ENCODE results near the gene SP2. TPM values are rescaled to one million over a fixed set of nuclear protein-coding genes. Genes with fewer than 3 reads are reported as not detected.

The SP2 gene
- total and polyA plus RNA-seq, 5 experiments from 2014 or later: 4.5 to 31.7 (median 13.0) TPM

DNA sequence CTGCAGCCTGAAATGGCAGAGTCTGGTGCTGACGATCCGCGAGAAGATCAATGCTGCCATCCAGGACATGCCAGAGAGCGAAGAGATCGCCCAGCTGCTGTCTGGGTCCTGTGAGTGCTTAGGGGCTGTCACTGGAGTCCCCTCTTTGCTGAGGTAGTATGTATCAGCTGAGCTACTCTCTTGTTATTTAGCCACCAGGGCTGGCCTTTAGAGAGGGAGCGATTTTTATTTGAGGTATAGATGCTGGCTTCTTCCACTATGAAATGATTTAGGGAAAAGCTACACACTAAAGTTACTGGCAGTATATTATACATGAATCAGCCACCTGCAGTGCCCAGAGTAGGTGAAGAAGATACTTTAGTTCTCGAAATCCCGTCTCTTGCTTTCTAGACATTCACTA lies 77.5 kb downstream of the SP2 start:
- Mint-ChIP-seq H3K27me3 (peaks cover 0 to 1% (median 0%) of the 10 kb centered on the region in 5 donors), H3K9me3 (no peaks in the 10 kb centered on the region), H3K27ac (peak overlapping the region in 2 of 10 donors; percentile 17 to 34), H3K4me1 (peaks cover 20 to 32% (median 29%) of the 10 kb centered on the region in 4 donors), H3K36me3 (peaks cover 0 to 48% (median 4%) of the 10 kb centered on the region in 3 donors), H3K4me3 (peak overlapping the region in 5 of 10 donors; percentile 11 to 59 (median 28))
- POLR2A ChIA-PET: interaction anchor here (1.1 to 4.2 kb wide), 2 partner anchors 78 to 142 kb away, joined by 3 to 56 read pairs; partner anchors contain the start of genes LRRC46, MRPL10 and SP2
- ATAC-seq (no peak), DNase-seq (no peak)

GRCh38 chr17:47975189-47975822 lies 79.3 kb downstream of the SP2 start:
- no peak for ATAC-seq
- H3K4me1 Mint-ChIP-seq: peaks cover 14 to 29% (median 22%) of the 10 kb centered on the region in 4 donors
- H3K4me3 Mint-ChIP-seq: no peak overlapping the region
- POLR2A ChIA-PET: no interaction called here
- H3K36me3 Mint-ChIP-seq: peaks cover 0 to 64% (median 7%) of the 10 kb centered on the region in 3 donors
- no peaks in the 10 kb centered on the region for H3K9me3 Mint-ChIP-seq
- peak overlapping the region in 1 of 10 donors; percentile 33 for H3K27ac Mint-ChIP-seq
- H3K27me3 Mint-ChIP-seq: peaks cover 0 to 1% (median 0%) of the 10 kb centered on the region in 5 donors
- no peak for DNase-seq

- Mint-ChIP-seq H3K4me3 (no peak overlapping the region), H3K4me1 (peaks cover 10 to 25% (median 18%) of the 10 kb centered on the region in 4 donors), H3K27me3 (no peaks in the 10 kb centered on the region), H3K27ac (no peak overlapping the region), H3K9me3 (no peaks in the 10 kb centered on the region), H3K36me3 (peaks cover 0 to 68% (median 7%) of the 10 kb centered on the region in 3 donors)
- POLR2A ChIA-PET: interaction anchor here (1.0 kb wide), 1 partner anchor 35 kb away, joined by 3 read pairs; the partner anchor contains the start of gene PNPO
- no peak for ATAC-seq
- DNase-seq: no peak
These were observed 79.8 kb downstream of the SP2 start for GRCh38 chr17:47975823-47976205.

- no peaks in the 10 kb centered on the region for H3K9me3 Mint-ChIP-seq
- no peak overlapping the region for H3K4me3 Mint-ChIP-seq
- H3K27me3 Mint-ChIP-seq: no peaks in the 10 kb centered on the region
- ATAC-seq: peak; percentile 57 to 84
- H3K4me1 Mint-ChIP-seq: peaks cover 6 to 14% (median 10%) of the 10 kb centered on the region in 4 donors
- peaks cover 0 to 82% (median 7%) of the 10 kb centered on the region in 3 donors for H3K36me3 Mint-ChIP-seq
- no peak overlapping the region for H3K27ac Mint-ChIP-seq
- POLR2A ChIA-PET: no interaction called here
- DNase-seq: peak; percentile 11 to 67 (median 25)
These were observed 82.3 kb downstream of the SP2 start for GRCh38 chr17:47978324-47978723.

Other genes starting within 250 kb of the SP2 start
- gene KPNB1, start 246.3 kb upstream of the SP2 start, total RNA-seq: 100 to 1,000 TPM; 217 to 252 TPM
- 10 to 100 TPM; 22.8 to 32.2 (median 25.7) TPM for gene KPNB1, start 246.3 kb upstream of the SP2 start, polyA plus RNA-seq
- gene TBKBP1, start 202.1 kb upstream of the SP2 start, total RNA-seq: 1 to 10 TPM; 1.4 to 3.1 TPM
- gene TBKBP1, start 202.1 kb upstream of the SP2 start, polyA plus RNA-seq: under 1 TPM in 2 of 3 donors, not detected in 1; 0.07 to 0.59 TPM
- 1 to 10 TPM; 1.6 to 2.1 TPM for gene TBX21, start 163.0 kb upstream of the SP2 start, total RNA-seq
- gene TBX21, start 163.0 kb upstream of the SP2 start, polyA plus RNA-seq: 10 to 100 TPM in 1 of 3 donors, 1 to 10 TPM in 1, under 1 TPM in 1; 0.42 to 27.4 (median 1.3) TPM
- gene OSBPL7, start 74.4 kb upstream of the SP2 start, total RNA-seq: 10 to 100 TPM; 38.8 to 48.1 TPM
- 1 to 10 TPM; 3.6 to 6.8 (median 4.4) TPM for gene OSBPL7, start 74.4 kb upstream of the SP2 start, polyA plus RNA-seq
- 10 to 100 TPM; 38.2 to 41.8 TPM for gene MRPL10, start 64.7 kb upstream of the SP2 start, total RNA-seq
- gene MRPL10, start 64.7 kb upstream of the SP2 start, polyA plus RNA-seq: 10 to 100 TPM; 38.3 to 68.5 (median 38.3) TPM
- under 1 TPM; 0.29 to 0.85 TPM for gene LRRC46, start 64.6 kb upstream of the SP2 start, total RNA-seq
- gene LRRC46, start 64.6 kb upstream of the SP2 start, polyA plus RNA-seq: under 1 TPM; 0.43 to 0.56 (median 0.48) TPM
- 10 to 100 TPM; 41.4 to 46.0 TPM for gene SCRN2, start 55.0 kb upstream of the SP2 start, total RNA-seq
- gene SCRN2, start 55.0 kb upstream of the SP2 start, polyA plus RNA-seq: 10 to 100 TPM; 19.3 to 37.9 (median 21.6) TPM
- gene SP6, start 45.1 kb upstream of the SP2 start, total RNA-seq: under 1 TPM; 0.16 to 0.33 TPM
- gene SP6, start 45.1 kb upstream of the SP2 start, polyA plus RNA-seq: under 1 TPM in 1 of 3 donors, not detected in 2; 0.13 TPM
- gene PNPO, start 45.3 kb downstream of the SP2 start, total RNA-seq: 10 to 100 TPM; 17.2 to 20.8 TPM
- 10 to 100 TPM; 26.0 to 31.8 (median 29.9) TPM for gene PNPO, start 45.3 kb downstream of the SP2 start, polyA plus RNA-seq
- gene PRR15L, start 61.6 kb downstream of the SP2 start, total RNA-seq: not detected
- under 1 TPM; 0.14 to 0.36 (median 0.16) TPM for gene PRR15L, start 61.6 kb downstream of the SP2 start, polyA plus RNA-seq
- 100 to 1,000 TPM; 352 to 356 TPM for gene CDK5RAP3, start 74.9 kb downstream of the SP2 start, total RNA-seq
- 10 to 100 TPM; 63.6 to 73.0 (median 70.2) TPM for gene CDK5RAP3, start 74.9 kb downstream of the SP2 start, polyA plus RNA-seq
- gene COPZ2, start 141.6 kb downstream of the SP2 start, total RNA-seq: 1 to 10 TPM; 1.2 to 2.4 TPM
- 1 to 10 TPM in 2 of 3 donors, under 1 TPM in 1; 0.84 to 7.1 (median 1.6) TPM for gene COPZ2, start 141.6 kb downstream of the SP2 start, polyA plus RNA-seq
- 10 to 100 TPM; 45.5 to 50.4 TPM for gene NFE2L1, start 152.1 kb downstream of the SP2 start, total RNA-seq
- 10 to 100 TPM in 1 of 3 donors, 1 to 10 TPM in 2; 5.0 to 14.2 (median 7.2) TPM for gene NFE2L1, start 152.1 kb downstream of the SP2 start, polyA plus RNA-seq
- gene CBX1, start 205.2 kb downstream of the SP2 start, total RNA-seq: 10 to 100 TPM; 33.6 to 34.6 TPM
- gene CBX1, start 205.2 kb downstream of the SP2 start, polyA plus RNA-seq: 10 to 100 TPM; 20.8 to 24.4 (median 24.3) TPM
- 10 to 100 TPM; 19.5 to 20.9 TPM for gene SNX11, start 211.5 kb downstream of the SP2 start, total RNA-seq
- gene SNX11, start 211.5 kb downstream of the SP2 start, polyA plus RNA-seq: 10 to 100 TPM; 18.8 to 28.3 (median 25.6) TPM